OCI-LY7 (cell line): ENCODE results near the gene HSD11B1.

Source experiments
- CTCF ChIP-seq: fragments of 200-600 bp; sonication (generic); conservative IDR thresholded peaks from 2 replicates; pipeline ENCODE4 v1.5.1; 2014; ENCODE audit warnings: mild to moderate bottlenecking, antibody characterized with exemption, low read length, moderate library complexity, mixed read lengths
- EZH2phosphoT487 ChIP-seq: fragments of 200-600 bp; sonication (generic); IDR thresholded peaks from 2 replicates; pipeline ENCODE4 v1.6.1; 2018; ENCODE audit warnings: low read depth, borderline replicate concordance, mild to moderate bottlenecking, mixed run types, antibody characterized with exemption, low read length, moderate library complexity, mixed read lengths

GRCh38 chr1:209692296-209692695 lies 12.3 kb upstream of the HSD11B1 start:
- TF ChIP-seq CTCF (no peak), EZH2phosphoT487 (no peak)
